ENCODE measurements around the gene STARD7. TPM values are rescaled to one million over a fixed set of nuclear protein-coding genes. Genes with fewer than 3 reads are reported as not detected.

Gene STARD7
- total RNA-seq, 1 experiment from 2014 or later, result 105 TPM

GRCh38 chr2:96159084-96159830, 49.4 kb downstream of the STARD7 start:
- BruUV-seq (replicated peaks), result no TSS peak
- H3K27me3 Mint-ChIP-seq (ENCODE audit: insufficient read depth, unreplicated experiment), result peaks cover 13% of the 10 kb centered on the region

GRCh38 chr2:96158554-96158940, 50.1 kb downstream of the STARD7 start:
- no peak overlapping the region for H3K4me3 Mint-ChIP-seq (ENCODE audit: unreplicated experiment)
- no peaks in the 10 kb centered on the region for H3K9me3 Mint-ChIP-seq (ENCODE audit: unreplicated experiment)
- intact Hi-C loops (cut with micrococcal nuclease), result no loop called here
- no peak overlapping the region for H3K27ac Mint-ChIP-seq (ENCODE audit: low read depth, unreplicated experiment)
- no peak for TF ChIP-seq CTCF (IDR thresholded peaks at IDR 0.05; ENCODE audit: unreplicated experiment)
- peaks cover 13% of the 10 kb centered on the region for H3K27me3 Mint-ChIP-seq (ENCODE audit: insufficient read depth, unreplicated experiment)
- ChIA-PET CTCF (interaction anchor here (0.7 to 1.9 kb wide), 2 partner anchors 16 to 19 kb away, joined by 3 to 8 read pairs; no protein-coding TSS in a partner anchor), POLR2A (no interaction called here)
- H3K36me3 Mint-ChIP-seq (ENCODE audit: insufficient read depth, unreplicated experiment), result no peaks in the 10 kb centered on the region
- no TSS peak for BruUV-seq (replicated peaks)
- DNase-seq (ENCODE audit: unreplicated experiment), result no peak
- no peaks in the 10 kb centered on the region for H3K4me1 Mint-ChIP-seq (ENCODE audit: insufficient read depth, unreplicated experiment)

More at GRCh38 chr2:96159084-96159830, 49.4 kb downstream of the STARD7 start:
- Mint-ChIP-seq H3K4me3 (ENCODE audit: unreplicated experiment) (no peak overlapping the region), H3K36me3 (ENCODE audit: insufficient read depth, unreplicated experiment) (no peaks in the 10 kb centered on the region), H3K4me1 (ENCODE audit: insufficient read depth, unreplicated experiment) (no peaks in the 10 kb centered on the region), H3K27ac (ENCODE audit: low read depth, unreplicated experiment) (no peak overlapping the region), H3K9me3 (ENCODE audit: unreplicated experiment) (no peaks in the 10 kb centered on the region)
- POLR2A ChIA-PET, result interaction anchor here (1.1 kb wide), 1 partner anchor 21 kb away, joined by 3 read pairs; the partner anchor contains the start of gene ASTL
- DNase-seq (ENCODE audit: unreplicated experiment), result no peak
- intact Hi-C loops (cut with micrococcal nuclease), result no loop called here
- TF ChIP-seq CTCF (IDR thresholded peaks at IDR 0.05; ENCODE audit: unreplicated experiment), result no peak
- CTCF ChIA-PET, result interaction anchor here (0.6 to 1.9 kb wide), 4 partner anchors 15 to 113 kb away, joined by 3 to 8 read pairs (median 4); partner anchors contain the start of gene ASTL

- Mint-ChIP-seq H3K4me3 (ENCODE audit: unreplicated experiment) (no peak overlapping the region), H3K27me3 (ENCODE audit: insufficient read depth, unreplicated experiment) (peaks cover 13% of the 10 kb centered on the region), H3K36me3 (ENCODE audit: insufficient read depth, unreplicated experiment) (no peaks in the 10 kb centered on the region), H3K9me3 (ENCODE audit: unreplicated experiment) (no peaks in the 10 kb centered on the region), H3K27ac (ENCODE audit: low read depth, unreplicated experiment) (no peak overlapping the region), H3K4me1 (ENCODE audit: insufficient read depth, unreplicated experiment) (no peaks in the 10 kb centered on the region)
- intact Hi-C loops (cut with micrococcal nuclease), result no loop called here
- no peak for DNase-seq (ENCODE audit: unreplicated experiment)
- ChIA-PET CTCF (interaction anchor here (0.7 to 1.9 kb wide), 2 partner anchors 16 to 135 kb away, joined by 4 to 8 read pairs; no protein-coding TSS in a partner anchor), POLR2A (no interaction called here)
- TF ChIP-seq CTCF (IDR thresholded peaks at IDR 0.05; ENCODE audit: unreplicated experiment), result no peak
- BruUV-seq (replicated peaks), result no TSS peak
Observed at GRCh38 chr2:96157649-96158553, 50.7 kb downstream of the STARD7 start.
